HG03342 (cell line): ENCODE data around the gene RASA3.
"Not testable (repeated sequence)": the region's sequence is repeated elsewhere in the genome, so short reads cannot be mapped to it uniquely, and the experiment has no call there.

ENCODE experiments used
- ATAC-seq: cut with Tn5 transposase; IDR thresholded peaks from one replicate; pipeline ENCODE4 v1.9.1; 2021; ENCODE audit warnings: mild to moderate bottlenecking, moderate library complexity; ENCODE audit not compliant: unreplicated experiment

Gene RASA3

GRCh38 chr13:114088863-114089262, 43.6 kb downstream of the RASA3 start:
- no peak for ATAC-seq

GRCh38 chr13:114088234-114088633, 44.2 kb downstream of the RASA3 start:
- ATAC-seq = no peak

DNA sequence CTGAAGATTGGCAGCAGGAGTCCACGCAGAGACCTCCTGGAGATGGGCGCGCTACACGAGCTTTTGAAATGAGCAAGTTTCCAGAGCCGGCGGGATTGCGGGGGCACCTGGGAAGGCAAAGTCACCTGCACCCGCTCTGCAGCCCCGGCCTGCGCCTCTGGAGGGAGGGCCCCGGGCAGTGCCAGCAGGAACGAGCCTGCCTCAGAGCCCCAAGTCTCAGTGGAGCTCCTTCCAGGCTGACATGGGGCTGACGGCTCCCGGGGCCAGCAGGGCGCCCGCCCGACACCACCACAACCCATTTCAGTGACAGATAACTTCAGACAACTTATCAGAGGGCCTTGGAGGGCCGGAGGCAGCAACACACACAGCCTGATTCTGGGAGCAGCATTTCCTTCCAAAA, 45.0 kb downstream of the RASA3 start:
- no peak for ATAC-seq

- ATAC-seq = no peak
These were observed 49.4 kb downstream of the RASA3 start for GRCh38 chr13:114082849-114083645.

- ATAC-seq = no peak
These were observed 50.4 kb downstream of the RASA3 start for GRCh38 chr13:114081761-114082681.

DNA sequence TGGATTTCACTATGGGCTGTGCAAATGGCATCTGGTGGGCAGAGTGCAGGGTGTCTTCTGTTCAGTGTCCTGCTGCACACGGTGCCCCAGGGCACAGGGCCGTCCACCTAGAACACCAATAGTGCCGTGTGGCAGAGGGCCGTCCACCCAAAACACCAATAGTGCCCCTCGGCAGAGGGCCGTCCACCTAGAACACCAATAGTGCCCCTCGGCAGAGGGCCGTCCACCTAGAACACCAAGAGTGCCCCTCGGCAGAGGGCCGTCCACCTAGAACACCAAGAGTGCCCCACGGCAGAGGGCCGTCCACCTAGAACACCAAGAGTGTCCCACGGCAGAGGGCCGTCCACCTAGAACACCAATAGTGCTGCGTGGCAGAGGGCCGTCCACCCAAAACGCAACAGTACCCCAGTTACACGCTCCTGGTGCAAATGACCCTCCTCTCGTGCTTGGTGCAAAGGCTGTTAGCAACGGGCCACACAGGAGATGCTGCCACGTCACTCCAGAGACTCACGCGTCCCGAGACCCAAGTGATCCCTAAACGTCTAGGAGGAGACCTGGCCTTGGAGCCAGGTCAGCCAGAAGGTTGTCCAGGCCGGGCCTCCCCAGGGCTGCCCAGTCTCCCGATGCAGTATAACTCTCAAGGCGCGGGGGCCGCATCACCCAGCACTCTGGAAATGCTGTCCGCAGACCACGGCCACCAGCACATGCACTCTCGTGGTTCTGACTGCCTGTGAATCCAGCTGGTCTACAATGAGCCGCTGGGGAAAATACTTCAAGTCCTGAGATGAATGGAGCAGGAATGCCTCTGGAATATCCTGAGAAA, 51.5 kb downstream of the RASA3 start:
- no peak for ATAC-seq

DNA sequence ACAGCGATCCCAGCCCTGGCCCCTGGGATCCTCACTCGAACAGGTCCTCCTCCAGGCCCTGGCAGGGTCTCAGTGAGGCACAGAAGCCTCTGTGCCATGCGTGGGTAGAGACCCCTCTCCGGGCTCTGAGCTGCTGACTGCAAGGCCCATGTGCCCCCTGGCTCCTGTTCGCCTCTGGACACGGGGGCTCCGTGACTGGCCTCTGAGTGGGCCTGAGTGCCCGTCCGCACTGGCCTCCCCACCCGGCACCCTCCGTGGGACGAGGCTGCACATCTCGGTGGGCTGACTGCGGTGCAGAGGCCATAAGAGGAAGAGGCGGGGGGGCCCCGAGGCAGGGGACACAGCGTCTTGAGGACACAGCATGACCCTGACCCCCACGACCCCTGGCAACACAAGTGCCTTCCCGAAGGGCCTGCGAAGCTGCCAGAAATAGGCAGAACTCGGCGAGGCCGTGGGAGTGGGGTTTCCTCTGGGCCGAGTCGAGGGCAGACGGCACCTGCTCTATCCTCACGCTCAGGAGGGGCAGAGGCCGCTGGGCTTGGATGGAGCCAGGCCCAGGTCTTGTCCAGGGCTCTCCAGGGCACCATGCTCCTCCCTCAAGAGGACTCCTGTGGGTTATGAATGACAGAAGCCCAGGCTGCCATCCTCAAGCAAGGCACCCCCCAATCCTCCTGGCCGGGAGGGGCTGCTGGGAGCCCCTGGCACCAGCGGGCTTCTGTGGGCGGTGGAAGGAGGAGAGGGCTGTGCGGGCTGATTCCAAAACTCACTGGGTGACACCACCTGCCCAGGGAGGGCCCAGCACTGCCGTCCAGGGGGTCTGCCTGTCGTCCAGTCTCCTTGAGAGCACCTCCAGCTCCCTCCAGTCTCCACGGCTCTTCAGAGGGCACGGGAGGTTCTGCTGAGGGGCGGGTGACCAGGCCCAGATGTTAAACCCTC, 52.6 kb downstream of the RASA3 start:
- ATAC-seq = no peak

GRCh38 chr13:114078461-114079451, 53.7 kb downstream of the RASA3 start:
- no peak for ATAC-seq

DNA sequence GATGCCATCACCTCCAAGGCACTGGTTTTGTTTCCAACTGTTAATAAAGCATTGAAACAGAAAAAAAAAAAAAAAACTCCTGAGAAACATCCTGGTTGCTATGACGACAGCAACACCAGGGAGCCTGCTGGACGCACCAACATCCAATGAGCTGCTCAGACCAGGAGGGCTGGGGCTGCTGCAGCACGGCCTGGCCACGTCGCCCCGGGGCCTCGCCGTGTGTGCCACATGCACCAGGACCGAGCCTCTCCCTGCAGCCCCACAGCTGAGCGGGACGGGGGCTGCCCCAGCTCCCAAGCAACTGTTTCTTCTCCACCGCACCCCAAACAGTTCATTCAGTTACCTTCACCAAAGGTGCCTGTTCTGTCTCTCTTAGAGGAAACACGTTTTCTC, 54.5 kb downstream of the RASA3 start:
- ATAC-seq = no peak

DNA sequence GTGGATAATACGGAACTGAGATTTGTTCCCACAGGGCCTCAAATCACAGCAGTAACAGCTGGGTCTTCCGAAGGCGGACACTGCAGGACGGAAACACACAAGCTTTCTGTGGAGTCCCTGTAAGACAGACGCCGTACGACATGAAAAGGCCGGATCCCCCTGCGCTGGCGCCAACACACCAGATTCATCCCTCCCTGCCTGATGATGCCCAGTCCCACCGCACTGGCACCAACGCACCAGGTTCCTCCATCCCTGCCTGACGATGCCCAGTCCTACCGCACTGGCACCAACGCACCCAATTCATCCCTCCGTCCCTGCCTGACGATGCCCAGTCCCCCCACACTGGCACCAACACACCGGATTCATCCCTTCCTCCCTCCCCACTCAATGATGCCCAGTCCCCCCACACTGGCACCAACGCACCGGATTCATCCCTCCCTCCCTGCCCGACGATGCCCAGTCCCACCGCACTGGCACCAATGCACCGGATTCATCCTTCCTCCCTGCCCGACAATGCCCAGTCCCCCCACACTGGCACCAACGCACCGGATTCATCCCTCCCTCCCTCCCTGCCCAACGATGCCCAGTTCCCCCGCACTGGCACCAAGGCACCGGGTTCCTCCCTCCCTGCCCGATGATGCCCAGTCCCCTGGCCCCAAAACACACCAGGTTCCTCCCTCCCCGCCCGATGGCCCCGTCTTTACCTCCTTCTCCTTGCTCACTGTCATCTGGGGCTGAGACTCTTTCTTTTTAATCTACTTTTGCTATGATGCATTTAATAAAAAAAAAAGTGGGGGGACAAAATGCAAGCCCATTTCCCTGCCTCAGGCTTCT, 55.1 kb downstream of the RASA3 start:
- ATAC-seq = no peak

DNA sequence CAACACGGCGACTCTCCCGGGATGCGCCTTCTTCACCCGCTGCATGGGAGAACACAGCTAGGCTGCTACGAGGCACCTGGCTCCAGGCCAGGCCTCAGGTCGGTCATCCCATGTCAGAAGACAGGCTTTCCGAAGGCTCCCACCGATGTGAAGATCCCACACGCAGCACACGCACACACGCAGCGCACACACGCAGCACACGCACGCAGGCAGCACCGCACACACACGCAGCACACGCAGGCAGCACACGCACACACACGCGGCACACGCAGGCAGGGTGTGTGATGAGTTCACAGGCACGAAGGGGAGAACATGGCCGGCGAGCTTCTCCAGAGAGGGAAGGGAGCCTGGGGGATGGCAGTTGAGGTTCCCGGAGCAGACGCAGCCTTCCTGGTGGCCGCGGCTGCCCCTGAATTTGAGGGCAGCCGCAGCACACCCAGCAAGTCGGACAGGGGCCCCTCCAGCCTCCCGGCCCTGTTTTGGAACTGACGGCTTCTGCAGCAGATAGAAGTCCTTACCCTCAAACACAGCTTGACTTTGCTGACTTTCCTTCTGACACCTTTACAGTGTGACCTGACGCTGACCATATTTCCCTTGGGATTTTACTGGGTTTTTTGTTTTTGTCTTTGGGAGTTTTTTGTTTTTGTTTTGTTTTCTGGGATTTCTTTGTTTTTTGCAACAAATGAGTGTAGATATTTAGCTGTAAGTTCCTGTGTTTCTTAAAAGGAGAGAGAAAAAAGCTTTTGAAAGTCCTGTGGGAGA, 55.9 kb downstream of the RASA3 start:
- no peak for ATAC-seq

GRCh38 chr13:114075811-114076210, 56.6 kb downstream of the RASA3 start:
- not testable (repeated sequence) for ATAC-seq

DNA sequence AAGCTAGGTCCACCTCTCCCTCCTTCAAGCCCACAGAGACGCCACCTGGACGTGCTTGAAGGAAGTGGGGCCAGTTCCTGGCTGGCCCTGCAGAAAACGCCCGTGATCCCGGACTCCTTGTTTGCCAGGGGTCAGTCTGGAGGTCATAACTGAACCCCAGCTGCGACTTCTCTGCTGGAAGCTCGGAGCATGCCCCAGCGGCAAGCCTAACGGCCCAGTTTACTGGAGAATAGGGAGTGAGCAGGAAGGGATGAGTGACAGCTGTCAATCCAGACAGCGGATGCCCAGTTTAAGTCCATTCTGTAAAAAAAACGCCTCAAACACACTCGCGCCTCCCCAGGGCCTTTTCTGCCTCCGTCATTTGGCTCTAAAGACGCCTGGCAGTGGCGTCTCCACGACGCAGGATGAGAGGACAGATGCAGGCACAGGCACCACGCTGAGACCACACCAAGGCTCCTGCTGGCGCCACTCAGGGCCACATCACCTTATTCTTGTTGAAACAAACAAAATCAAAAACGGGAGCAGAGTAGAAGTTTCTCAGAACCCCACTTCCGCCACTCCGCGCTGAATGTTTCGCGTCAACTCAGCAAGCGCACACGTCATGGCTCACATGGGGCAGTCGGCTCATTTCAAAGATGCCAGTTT, 57.6 kb downstream of the RASA3 start:
- ATAC-seq = no peak

DNA sequence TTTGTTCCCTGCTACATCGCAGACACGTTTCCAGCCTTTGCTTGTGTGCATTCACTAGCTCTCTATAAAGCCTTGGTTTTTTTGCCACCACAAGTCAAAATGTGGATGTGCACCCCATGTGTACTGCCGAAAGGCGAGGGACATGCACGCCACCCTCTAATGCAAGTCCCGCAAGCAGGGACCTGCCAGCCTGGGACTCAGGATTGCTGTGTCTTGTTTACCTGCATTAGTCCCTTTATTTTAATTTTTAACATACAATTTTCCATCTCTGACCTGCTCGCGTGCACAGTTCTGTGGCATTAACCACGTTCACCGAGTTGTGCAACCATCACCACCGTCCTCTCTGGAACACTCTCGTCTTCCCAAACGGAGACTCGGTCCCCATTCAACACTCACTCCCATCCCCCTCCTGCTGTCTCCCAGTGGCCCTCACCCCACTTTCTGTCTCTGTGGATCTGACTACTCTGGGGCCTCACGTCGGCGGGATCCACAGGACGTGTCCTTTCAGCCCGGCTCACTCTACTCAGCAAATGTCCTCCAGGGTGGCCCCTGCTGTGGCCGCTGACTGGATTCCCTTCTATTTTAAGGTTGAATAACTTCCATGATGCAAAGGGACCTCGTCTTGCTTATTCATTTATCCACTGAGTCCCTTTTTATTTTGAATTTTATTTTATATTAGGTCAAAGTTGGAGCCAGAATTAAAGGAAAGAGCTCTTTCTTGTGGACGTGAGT, 58.4 kb downstream of the RASA3 start:
- ATAC-seq = no peak

DNA sequence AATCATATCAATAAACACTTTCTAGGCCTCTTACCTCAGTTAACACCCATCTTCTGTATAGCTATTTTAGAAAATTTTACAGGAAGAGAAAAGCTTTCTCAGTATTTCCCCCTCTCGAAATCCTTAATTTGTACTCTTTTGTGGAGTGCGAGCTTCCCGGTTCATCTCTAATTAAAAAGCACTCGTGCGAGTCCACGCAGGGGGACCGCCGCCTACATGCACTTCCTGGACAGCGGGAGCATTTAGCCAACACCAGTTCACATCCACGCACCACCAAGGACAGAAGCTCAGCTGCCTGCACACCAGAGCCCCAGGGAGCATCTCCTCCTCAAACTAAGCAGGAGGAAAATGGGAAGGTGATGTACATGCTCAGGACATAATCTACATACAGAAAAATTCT, 60.0 kb downstream of the RASA3 start:
- ATAC-seq = no peak

DNA sequence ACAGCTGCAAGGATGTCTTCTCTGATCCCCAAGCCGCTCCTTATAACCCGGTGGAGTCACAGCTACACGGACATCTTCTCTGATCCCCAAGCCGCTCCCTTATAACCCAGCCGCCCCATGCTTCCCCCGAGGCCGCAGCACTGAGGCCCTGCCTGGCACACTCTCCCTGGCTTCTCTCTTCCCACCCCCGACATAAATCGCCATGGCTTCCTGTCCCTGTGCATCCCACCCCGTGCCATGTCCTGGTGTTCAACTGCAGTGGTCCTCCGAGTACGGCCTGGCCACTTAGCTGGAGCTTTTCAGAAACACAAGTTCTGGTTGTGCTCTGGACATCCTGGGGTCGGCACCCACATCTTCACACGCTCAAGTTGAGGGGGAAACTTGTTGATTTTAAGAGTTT, 60.4 kb downstream of the RASA3 start:
- ATAC-seq = no peak
